ENCODE results near the gene PRAMEF10. TPM values are rescaled to one million over a fixed set of nuclear protein-coding genes. Genes with fewer than 3 reads are reported as not detected.
"Not testable (repeated sequence)": the region's sequence is repeated elsewhere in the genome, so short reads cannot be mapped to it uniquely, and the experiment has no call there.

Gene PRAMEF10, protein sequence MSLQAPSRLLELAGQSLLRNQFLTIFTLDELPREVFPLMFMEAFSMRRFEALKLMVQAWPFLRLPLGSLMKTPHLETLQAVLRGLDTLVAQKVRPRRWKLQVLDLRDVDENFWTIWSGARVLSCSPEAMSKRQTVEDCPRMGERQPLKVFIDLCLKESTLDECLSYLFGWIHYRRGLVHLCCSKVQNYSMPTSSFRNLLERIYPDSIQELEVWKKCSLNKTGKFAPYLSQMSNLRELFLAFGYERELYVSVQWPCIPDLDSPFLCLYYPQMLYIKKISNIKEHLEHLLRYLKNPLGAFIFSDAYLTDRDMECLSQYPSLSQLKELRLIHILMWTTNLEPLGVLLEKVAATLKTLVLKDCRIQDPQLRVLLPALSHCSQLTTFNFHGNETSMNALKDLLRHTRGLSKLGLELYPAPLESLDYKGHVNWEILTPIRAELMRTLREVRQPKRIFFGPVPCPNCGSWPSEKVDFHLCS
- total RNA-seq, result not detected

DNA sequence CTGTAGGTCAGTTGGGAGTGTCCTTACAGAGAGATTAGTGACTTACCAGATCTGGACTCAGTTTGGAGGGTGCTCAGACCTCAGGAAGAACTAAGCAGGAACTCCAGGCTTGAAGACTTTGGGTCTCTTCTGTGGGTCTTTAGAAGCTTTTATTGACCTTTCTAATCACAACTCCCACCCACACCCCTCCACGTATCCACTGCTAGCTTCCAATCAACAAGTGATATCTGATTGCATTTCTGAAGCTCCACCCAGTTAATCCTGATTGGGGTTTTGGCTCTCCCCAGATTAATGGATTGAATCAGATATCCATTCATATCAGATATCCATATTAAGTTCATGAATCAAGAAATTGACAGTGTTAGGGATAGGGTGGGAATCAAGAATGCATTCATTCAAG lies at the start of gene PRAMEF10:
Gene PRAMEF10, minus strand, starts transcription at position 101 of the 400 bp plus-strand sequence. CDS start 2,423 bp downstream, outside the sequence.
- H3K4me1 ChIP-seq; intact Hi-C loops (cut with DNase I; ENCODE audit: low total_unique reads): not testable (repeated sequence)

DNA sequence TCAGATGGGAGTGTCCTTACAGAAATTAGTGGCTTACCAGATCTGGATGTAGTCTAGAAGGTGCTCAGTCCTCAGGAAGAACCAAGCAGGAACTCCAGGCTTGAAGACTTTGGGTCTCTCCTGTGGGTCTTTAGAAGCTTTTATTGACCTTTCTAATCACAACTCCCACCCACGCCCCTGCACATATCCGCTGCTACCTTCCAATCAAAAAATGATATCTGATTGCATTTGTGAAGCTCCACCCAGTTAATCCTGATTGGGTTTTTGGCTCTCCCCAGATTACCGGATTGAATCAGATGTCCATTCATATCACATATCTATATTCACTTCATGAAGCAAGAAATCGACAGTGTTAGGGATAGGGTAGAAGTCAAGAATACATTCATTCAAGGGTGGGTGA lies 49.4 kb upstream of the PRAMEF10 start, which contains the start of gene PRAMEF6:
Gene PRAMEF6, minus strand, starts transcription at position 101 of the 400 bp plus-strand sequence. CDS start 5,062 bp downstream, outside the sequence.
- H3K4me3 ChIP-seq; DNase-seq (ENCODE audit: low spot score in 2 of 2); H3K27me3 ChIP-seq; H3K9me3 ChIP-seq; intact Hi-C loops (cut with DNase I; ENCODE audit: low total_unique reads); H3K36me3 ChIP-seq; H3K27ac ChIP-seq; H3K4me1 ChIP-seq: not testable (repeated sequence)

More for the DNA sequence above, at the start of gene PRAMEF10:
- not testable (repeated sequence) for H3K27me3 ChIP-seq; H3K36me3 ChIP-seq; H3K9me3 ChIP-seq; H3K27ac ChIP-seq; H3K4me3 ChIP-seq; DNase-seq (ENCODE audit: low spot score in 2 of 2)

DNA sequence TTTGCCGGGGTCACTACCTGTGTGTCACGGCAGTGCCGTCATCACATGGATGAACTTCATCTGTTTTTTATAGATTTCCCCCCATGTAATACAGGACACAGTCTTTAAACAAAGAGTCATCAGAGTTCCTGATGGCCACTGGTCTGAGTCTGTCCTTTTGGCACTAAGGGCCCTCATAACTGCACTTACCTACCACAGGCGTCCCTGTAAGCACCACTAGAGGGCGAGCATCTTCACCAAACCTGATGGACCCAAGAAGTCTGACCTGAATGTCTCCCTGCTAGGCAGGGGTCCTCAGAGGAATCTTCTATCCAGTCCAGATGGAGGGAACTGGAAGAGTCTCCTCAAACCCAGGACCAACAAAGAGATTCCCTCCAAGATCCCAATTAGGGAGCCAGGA lies 26.3 kb upstream of the PRAMEF10 start:
- H3K9me3 ChIP-seq; H3K4me1 ChIP-seq; DNase-seq (ENCODE audit: low spot score in 2 of 2); H3K27ac ChIP-seq; H3K36me3 ChIP-seq; H3K27me3 ChIP-seq; H3K4me3 ChIP-seq; intact Hi-C loops (cut with DNase I; ENCODE audit: low total_unique reads): not testable (repeated sequence)

DNA sequence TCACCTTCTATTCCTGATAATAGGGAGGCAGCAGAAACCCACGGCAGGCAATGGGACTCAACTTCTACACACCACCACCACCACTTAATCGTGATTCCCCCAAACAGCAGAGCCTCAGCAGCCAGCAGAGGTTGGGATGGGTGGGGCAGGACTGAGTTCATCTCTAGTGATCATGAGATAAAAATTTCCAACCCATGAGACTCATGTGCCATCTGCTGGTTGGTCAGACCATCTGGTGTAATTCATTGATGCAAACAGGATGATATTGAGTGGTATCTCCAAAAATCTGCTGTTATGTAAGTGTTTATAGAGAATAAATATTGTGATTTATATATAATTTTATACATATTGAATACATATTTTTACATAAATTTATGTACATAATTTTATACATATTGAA lies 23.7 kb upstream of the PRAMEF10 start:
- H3K4me3 ChIP-seq; H3K4me1 ChIP-seq; H3K9me3 ChIP-seq; DNase-seq (ENCODE audit: low spot score in 2 of 2); H3K36me3 ChIP-seq; H3K27ac ChIP-seq; intact Hi-C loops (cut with DNase I; ENCODE audit: low total_unique reads); H3K27me3 ChIP-seq: not testable (repeated sequence)

DNA sequence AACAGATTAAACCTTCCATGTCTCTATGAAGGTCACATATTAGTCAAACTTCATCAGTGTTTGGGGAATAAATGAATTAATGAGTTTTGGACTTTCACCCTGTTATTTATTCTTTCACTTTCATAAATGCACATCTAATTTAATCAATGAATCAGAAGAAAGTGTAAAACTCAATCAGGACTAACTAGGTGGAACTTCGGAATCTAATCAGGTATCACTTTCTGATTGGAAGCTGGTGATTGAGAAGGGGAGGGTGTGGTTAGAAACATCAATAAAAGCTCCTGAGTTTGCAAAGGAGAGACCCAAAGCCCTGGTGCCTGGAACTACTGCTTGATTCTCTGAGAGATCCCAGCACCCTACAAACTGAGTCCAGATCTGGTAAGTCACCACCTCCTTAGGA lies 18.2 kb upstream of the PRAMEF10 start, which contains the start of gene PRAMEF7:
Gene PRAMEF7, plus strand, starts transcription at position 301 of the 400 bp plus-strand sequence. CDS start 1,083 bp downstream, outside the sequence.
- H3K27ac ChIP-seq; DNase-seq (ENCODE audit: low spot score in 2 of 2); intact Hi-C loops (cut with DNase I; ENCODE audit: low total_unique reads); H3K4me1 ChIP-seq; H3K36me3 ChIP-seq; H3K27me3 ChIP-seq; H3K4me3 ChIP-seq; H3K9me3 ChIP-seq: not testable (repeated sequence)

DNA sequence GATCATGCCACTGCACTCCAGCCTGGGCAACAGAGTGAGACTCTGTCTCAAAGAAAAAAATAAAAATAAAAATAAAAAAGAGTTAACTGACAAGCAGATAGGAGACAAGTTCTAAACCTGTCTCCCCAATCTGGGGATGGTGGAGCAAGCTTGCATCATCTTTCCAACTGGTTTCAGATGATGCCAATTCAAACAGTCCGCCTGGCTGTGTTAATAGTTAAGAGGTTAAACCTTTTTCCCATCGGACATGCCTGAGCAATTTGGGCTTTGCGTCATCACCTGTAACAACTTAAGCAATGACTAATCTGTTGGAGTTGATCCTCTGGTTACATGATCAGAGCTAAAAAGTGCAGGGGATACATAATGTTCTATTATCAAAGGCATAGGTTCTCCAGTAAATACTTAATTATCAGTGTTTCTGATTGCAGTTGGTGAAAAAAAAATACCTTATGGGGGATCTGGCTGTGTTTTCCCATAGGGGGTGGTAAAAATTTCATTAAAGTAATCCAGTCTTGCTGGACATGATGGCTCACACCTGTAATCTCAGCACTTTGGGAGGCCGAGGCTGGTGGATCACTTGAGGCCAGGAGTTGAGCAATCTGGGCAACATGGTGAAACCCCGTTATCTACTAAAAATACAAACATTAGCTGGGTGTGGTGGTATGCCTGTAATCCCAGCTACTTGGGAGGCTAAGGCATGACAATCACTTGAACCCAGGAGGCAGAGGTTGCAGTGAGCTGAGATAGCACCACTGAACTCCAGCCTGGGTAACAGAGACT lies 5.9 kb upstream of the PRAMEF10 start:
- H3K27me3 ChIP-seq; H3K9me3 ChIP-seq; H3K4me1 ChIP-seq; DNase-seq (ENCODE audit: low spot score in 2 of 2); H3K36me3 ChIP-seq; intact Hi-C loops (cut with DNase I; ENCODE audit: low total_unique reads); H3K4me3 ChIP-seq; H3K27ac ChIP-seq: not testable (repeated sequence)

DNA sequence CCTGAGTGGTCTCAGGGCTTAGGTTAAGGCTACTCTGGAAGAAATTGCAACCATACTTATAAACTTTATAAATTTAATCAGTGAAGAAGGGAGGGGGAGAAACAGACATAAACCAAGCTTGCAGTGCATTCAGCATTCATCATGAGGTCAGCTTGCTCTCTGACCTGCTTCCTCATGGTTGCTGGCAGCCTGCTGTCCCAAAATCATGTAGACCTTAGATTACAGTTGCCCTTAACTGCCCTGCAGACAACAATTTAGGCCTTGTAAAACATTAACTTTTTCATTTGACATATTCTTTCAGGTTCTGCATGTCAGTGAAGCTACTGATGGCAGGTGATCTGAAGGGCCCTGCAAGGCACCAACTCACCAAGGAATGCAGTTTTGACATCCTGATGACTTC lies 1.1 kb upstream of the PRAMEF10 start:
- H3K9me3 ChIP-seq; H3K27ac ChIP-seq; H3K4me3 ChIP-seq; intact Hi-C loops (cut with DNase I; ENCODE audit: low total_unique reads); H3K36me3 ChIP-seq; H3K27me3 ChIP-seq; H3K4me1 ChIP-seq; DNase-seq (ENCODE audit: low spot score in 2 of 2): not testable (repeated sequence)

DNA sequence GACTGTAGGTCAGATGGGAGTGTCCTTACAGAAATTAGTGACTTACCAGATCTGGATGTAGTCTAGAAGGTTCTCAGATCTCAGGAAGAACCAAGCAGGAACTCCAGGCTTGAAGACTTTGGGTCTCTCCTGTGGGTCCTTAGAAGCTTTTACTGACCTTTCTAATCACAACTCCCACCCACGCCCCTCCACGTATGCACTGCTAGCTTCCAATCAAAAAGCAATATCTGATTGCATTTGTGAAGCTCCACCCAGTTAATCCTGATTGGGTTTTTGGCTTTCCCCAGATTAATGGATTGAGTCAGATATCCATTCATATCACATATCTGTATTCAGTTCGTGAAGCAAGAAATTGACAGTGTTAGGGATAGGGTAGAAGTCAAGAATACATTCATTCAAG lies 12.0 kb downstream of the PRAMEF10 start, which contains the start of gene PRAMEF4:
Gene PRAMEF4, minus strand, starts transcription at position 101 of the 400 bp plus-strand sequence. CDS start 2,807 bp downstream, outside the sequence.
- H3K36me3 ChIP-seq; intact Hi-C loops (cut with DNase I; ENCODE audit: low total_unique reads); H3K4me3 ChIP-seq; H3K4me1 ChIP-seq; DNase-seq (ENCODE audit: low spot score in 2 of 2); H3K9me3 ChIP-seq; H3K27me3 ChIP-seq; H3K27ac ChIP-seq: not testable (repeated sequence)

DNA sequence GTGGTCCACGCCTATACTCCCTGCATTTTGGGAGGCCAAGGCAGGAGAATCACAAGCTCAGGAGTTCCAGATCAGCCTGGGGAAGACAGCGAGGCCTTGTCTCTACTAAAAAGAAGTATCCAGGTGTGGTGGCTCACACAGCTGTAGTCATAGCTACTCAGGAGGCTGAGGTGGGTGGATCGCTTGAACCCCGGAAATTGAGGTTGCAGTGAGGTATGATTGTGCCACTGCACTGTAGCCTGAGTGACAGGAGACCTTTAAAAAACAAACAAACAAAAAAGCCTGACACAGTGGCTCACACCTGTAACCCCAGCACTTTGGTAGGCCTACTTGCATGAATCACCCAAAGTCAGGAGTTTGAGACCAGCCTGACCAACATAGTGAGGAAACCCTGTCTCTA lies 19.6 kb downstream of the PRAMEF10 start:
- H3K4me3 ChIP-seq, result not testable (repeated sequence)

DNA sequence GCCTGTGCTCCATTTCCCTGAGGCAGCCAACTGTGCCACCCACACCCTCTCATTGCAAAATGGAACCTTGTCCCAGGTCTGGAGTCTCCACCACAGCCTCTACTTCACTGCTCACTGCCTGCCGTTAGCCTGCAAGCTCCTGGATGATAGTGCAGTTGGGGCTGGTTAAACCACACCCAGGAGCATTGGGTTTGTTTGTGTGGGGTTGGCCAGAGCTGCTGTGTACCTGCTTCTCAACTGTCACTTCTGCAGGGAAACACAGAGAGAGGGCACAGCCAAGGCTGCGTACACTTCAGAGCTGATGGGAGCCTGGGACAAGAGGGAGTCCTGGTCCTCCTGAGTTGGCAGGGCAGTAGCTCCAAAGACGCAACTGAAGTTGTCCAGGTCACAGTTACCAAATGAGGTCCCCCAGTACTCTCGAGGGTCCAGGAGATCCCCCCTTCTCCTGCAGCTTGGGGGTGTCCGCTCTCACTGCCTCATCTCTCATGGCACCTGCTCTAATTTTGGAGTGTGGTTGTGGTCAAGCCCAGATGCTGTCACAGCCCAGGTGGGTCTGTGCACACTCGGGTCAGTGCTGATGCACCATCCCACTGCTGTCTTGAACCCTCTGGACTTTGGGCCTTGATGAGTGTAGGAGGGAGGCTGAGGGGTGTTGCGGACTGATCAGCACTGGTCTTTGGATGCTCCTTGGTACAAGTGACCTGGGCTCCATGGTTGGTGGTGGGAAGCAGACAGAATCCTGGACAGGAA lies 34.8 kb downstream of the PRAMEF10 start:
- intact Hi-C loops (cut with DNase I; ENCODE audit: low total_unique reads); H3K4me3 ChIP-seq; H3K27ac ChIP-seq; H3K9me3 ChIP-seq; DNase-seq (ENCODE audit: low spot score in 2 of 2); H3K27me3 ChIP-seq; H3K4me1 ChIP-seq; H3K36me3 ChIP-seq: not testable (repeated sequence)

More for the DNA sequence above, 19.6 kb downstream of the PRAMEF10 start:
- intact Hi-C loops (cut with DNase I; ENCODE audit: low total_unique reads); H3K9me3 ChIP-seq; H3K27ac ChIP-seq; H3K36me3 ChIP-seq; H3K27me3 ChIP-seq; H3K4me1 ChIP-seq; DNase-seq (ENCODE audit: low spot score in 2 of 2): not testable (repeated sequence)

DNA sequence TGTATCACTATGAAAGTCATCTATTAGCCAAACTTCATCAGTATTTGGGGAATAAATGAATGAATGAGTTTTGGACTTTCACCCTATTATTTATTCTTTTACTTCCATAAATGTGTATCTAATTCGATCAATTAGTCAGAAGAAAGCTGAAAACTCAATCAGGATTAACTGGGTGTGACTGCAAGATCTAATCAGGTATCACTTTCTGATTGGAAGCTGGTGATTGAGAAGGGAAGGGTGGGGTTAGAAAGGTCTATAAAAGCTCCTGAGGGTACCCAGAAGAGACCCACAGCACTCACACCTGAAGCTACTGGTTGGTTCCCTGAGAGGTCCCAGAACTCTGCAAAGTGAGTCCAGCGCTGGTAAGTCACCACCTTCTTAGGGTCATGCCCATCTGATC lies 41.3 kb downstream of the PRAMEF10 start, which contains the start of gene PRAMEF2:
Gene PRAMEF2, plus strand, starts transcription at position 301 of the 400 bp plus-strand sequence. CDS start 1,924 bp downstream, outside the sequence.
- intact Hi-C loops (cut with DNase I; ENCODE audit: low total_unique reads); H3K27me3 ChIP-seq; DNase-seq (ENCODE audit: low spot score in 2 of 2); H3K9me3 ChIP-seq; H3K36me3 ChIP-seq; H3K4me3 ChIP-seq; H3K27ac ChIP-seq; H3K4me1 ChIP-seq: not testable (repeated sequence)

Data from breast epithelium (tissue), 4 donors.